Stimulated activated naive CD8-positive, alpha-beta T cell treated with anti-CD3 and anti-CD28 coated beads, Interleukin-15, amount 100 ng/mL, for 72 hours (primary cell): Measurements from ENCODE around the gene FAM168A.

Source experiments
- ATAC-seq: fragments of 150-1000 bp; cut with Tn5 transposase; 2 replicates; pipeline ENCODE4 v1.10.0; 2021; ENCODE audit warnings: mild to moderate bottlenecking, moderate library complexity
- DNase-seq, 2 donors: peaks; one replicate each; pipeline ENCODE4 v3.0.0; 2021 to 2022
- H3K27ac Mint-ChIP-seq, 2 donors: one replicate each; pipeline ENCODE4 v1.8.0; 2022; ENCODE audit warnings: mild to moderate bottlenecking in 2 of 2, mixed read lengths in 2 of 2, moderate library complexity in 2 of 2
- H3K27me3 Mint-ChIP-seq: one replicate; pipeline ENCODE4 v1.8.0; 2022; ENCODE audit warnings: mixed read lengths
- H3K4me1 Mint-ChIP-seq: one replicate; pipeline ENCODE4 v1.8.0; 2022; ENCODE audit warnings: mild to moderate bottlenecking, mixed read lengths
- H3K4me3 Mint-ChIP-seq, 2 donors: one replicate each; pipeline ENCODE4 v1.8.0; 2022; ENCODE audit warnings: mild to moderate bottlenecking in 2 of 2, mixed read lengths in 2 of 2, moderate library complexity in 1 of 2
- H3K9me3 Mint-ChIP-seq, 2 donors: one replicate each; pipeline ENCODE4 v1.8.0; 2022; ENCODE audit warnings: mixed read lengths in 2 of 2

Gene FAM168A

GRCh38 chr11:73356979-73357860 lies 240.7 kb downstream of the FAM168A start:
- H3K27me3 Mint-ChIP-seq = no peaks in the 10 kb centered on the region
- peak overlapping the region in 1 of 2 donors; percentile 62 for H3K27ac Mint-ChIP-seq
- ATAC-seq (no peak), DNase-seq (no peak)
- no peaks in the 10 kb centered on the region for H3K4me1 Mint-ChIP-seq
- no peak overlapping the region for H3K4me3 Mint-ChIP-seq
- H3K9me3 Mint-ChIP-seq = no peaks in the 10 kb centered on the region

- no peak for DNase-seq
- Mint-ChIP-seq H3K9me3 (no peaks in the 10 kb centered on the region), H3K4me3 (no peak overlapping the region), H3K4me1 (no peaks in the 10 kb centered on the region), H3K27ac (peak overlapping the region in 1 of 2 donors; percentile 81), H3K27me3 (no peaks in the 10 kb centered on the region)
- ATAC-seq = no peak
These were observed 242.8 kb downstream of the FAM168A start for GRCh38 chr11:73355109-73355508.

- DNase-seq = no peak
- peak; percentile 51 for ATAC-seq
- Mint-ChIP-seq H3K27ac (no peak overlapping the region), H3K4me3 (no peak overlapping the region), H3K9me3 (no peaks in the 10 kb centered on the region), H3K27me3 (no peaks in the 10 kb centered on the region), H3K4me1 (no peaks in the 10 kb centered on the region)
These were observed 244.5 kb downstream of the FAM168A start for GRCh38 chr11:73353422-73353821.

- no peaks in the 10 kb centered on the region for H3K9me3 Mint-ChIP-seq
- H3K27me3 Mint-ChIP-seq = no peaks in the 10 kb centered on the region
- no peaks in the 10 kb centered on the region for H3K4me1 Mint-ChIP-seq
- peak; percentile 60 to 66 for DNase-seq
- H3K4me3 Mint-ChIP-seq = no peak overlapping the region
- H3K27ac Mint-ChIP-seq = peak overlapping the region in 1 of 2 donors; percentile 61
- peak; percentile 69 for ATAC-seq
These were observed 246.8 kb downstream of the FAM168A start for GRCh38 chr11:73350908-73351636.
